HG03175 (cell line): ENCODE measurements around the gene SHISA6.
"Not testable (repeated sequence)": the region's sequence is repeated elsewhere in the genome, so short reads cannot be mapped to it uniquely, and the experiment has no call there.

Experiments
- ATAC-seq: cut with Tn5 transposase; IDR thresholded peaks from one replicate; pipeline ENCODE4 v1.9.1; 2021; ENCODE audit warnings: mild to moderate bottlenecking, moderate library complexity; ENCODE audit not compliant: unreplicated experiment

SHISA6 gene

DNA sequence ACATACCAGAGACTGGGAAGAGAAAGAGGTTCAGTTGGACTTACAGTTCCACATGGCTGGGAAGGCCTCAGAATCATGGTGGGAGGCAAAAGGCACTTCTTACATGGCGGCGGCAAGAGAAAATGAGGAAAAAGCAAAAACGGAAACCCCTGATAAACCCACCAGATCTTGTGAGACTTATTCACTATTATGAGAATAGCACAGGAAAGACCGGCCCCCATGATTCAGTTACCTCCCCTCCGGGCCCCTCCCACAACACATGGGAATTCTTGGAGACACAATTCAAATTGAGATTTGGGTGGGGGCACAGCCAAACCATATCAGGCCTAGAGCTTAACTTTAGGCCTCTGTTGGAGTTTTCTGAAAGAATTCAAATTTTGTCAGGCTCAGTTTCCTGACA lies 60.9 kb downstream of the SHISA6 start:
- not testable (repeated sequence) for ATAC-seq

GRCh38 chr17:11302401-11303186 lies 61.6 kb downstream of the SHISA6 start:
- ATAC-seq, result no peak

DNA sequence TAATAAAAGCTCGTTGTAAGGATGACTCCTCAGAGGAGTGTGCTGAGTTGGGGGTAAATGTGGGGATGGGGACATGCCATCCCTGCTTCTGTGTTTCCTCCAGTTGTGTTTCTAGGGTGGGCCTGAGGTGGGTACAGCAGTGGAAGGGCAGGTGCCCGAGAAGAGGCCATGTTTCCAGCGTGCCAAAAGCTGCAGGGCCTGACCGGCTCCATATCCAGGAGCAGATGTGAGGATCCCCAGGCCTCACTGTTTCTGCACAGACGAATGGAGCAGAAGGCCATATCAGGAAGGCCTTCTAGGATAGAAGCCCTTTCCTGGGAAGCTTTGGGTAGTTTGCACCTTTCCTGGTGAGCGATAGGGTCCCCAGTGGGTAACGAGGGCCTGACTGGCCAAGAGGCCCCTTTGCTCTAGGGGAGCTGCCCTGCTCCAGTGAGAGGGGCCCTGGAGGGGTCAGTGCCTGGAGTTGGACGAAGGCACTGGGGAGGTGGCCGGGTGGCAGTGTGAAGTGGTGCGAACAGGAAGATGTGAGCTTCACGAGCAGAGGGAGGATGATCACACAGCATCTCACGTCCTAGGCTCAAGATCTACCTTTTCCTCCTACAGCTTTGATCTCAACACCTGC lies 62.9 kb downstream of the SHISA6 start:
- no peak for ATAC-seq

GRCh38 chr17:11304568-11304967 lies 63.6 kb downstream of the SHISA6 start:
- ATAC-seq, result no peak

DNA sequence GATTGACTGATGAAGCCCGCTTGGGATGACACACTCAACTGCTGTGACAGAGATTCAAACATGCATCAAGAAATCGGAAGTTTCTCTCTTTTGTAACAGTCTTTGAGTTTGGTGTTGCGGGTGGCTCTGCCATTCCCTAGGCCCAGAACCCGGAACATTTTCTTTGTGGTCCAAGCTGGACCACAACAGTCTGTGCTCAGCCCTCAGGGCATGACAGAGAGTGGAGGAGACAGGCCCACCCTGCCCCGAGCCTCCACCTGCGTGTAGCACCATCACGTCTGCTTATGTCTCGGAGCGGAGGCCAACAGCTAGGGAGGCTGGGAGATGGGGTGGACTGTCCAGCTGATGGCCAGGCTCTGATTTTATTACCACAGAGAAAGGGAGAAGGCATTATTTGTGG lies 64.5 kb downstream of the SHISA6 start:
- no peak for ATAC-seq

GRCh38 chr17:11308531-11308930 lies 67.5 kb downstream of the SHISA6 start:
- ATAC-seq, result no peak

GRCh38 chr17:11309033-11309432 lies 68.0 kb downstream of the SHISA6 start:
- no peak for ATAC-seq

DNA sequence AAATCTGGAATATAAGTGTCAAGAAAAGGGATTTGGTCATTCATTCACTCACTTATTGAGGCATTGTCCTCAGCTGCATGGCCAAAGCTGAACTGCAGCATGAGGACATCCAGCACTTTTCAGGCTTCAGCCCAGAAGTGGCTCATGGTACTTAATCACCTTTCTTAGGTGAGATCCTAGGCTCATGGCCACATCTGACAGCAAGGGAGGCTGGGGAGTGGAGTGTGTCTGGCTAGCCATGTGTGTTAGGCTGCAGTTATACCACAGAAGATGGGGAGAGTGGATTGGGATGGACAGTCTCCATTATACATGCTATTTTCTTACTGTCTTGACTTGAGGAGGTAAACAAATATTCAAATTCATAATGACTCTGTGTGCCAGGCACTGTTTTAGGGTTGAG lies 68.8 kb downstream of the SHISA6 start:
- ATAC-seq, result no peak

- ATAC-seq, result not testable (repeated sequence)
Observed at GRCh38 chr17:11316451-11316850, 75.4 kb downstream of the SHISA6 start.

DNA sequence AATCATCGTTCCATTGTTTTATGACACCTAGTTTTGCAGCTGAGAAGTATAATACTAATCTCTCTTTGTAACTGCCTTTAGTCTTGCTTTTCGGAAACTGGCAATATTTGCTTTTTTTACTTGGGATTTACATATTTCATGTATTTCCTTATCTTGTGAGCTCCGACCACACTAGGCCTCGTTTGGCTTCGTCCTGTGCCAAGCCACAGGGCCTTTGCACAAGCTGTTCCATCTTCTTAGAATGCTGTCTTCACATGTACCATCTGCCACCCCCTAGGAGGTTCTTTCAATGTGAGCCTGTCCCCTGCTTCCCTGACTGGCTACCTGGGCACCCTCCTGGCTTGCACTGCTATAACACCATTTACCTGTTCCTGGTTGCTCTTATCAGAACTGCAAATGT lies 77.2 kb downstream of the SHISA6 start:
- ATAC-seq, result no peak

- ATAC-seq, result no peak
Observed at GRCh38 chr17:11319894-11320293, 78.9 kb downstream of the SHISA6 start.

- ATAC-seq, result no peak
Observed at GRCh38 chr17:11324021-11324420, 83.0 kb downstream of the SHISA6 start.

DNA sequence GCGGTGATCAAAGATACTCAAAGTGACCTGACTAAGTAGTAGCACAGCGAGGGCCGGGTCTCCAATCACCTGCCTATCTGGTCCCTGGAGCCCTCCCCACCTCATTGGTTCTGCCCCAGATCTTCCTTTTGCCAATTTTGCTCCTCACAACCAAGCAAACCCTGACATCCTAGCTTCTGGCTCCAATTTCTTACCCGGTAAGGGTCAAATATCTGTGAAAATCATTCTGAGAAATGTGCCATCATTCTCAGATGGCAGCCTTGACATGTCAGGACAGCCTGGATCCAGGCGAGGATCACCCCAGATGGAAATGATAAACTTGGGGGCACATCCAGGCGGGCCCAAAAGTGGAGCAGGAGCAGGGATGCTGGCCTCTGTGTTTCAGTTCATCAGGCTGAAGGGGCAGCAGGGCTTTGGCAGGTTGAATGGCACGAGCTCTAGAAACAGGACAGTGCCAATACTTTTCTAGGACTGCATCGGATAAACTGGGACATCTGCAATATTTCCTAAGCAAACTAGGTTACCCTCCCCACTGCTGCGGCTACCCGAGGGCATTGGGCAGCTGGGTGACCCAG lies 83.9 kb downstream of the SHISA6 start:
- ATAC-seq, result no peak

- ATAC-seq, result no peak
Observed at GRCh38 chr17:11326492-11326891, 85.5 kb downstream of the SHISA6 start.

DNA sequence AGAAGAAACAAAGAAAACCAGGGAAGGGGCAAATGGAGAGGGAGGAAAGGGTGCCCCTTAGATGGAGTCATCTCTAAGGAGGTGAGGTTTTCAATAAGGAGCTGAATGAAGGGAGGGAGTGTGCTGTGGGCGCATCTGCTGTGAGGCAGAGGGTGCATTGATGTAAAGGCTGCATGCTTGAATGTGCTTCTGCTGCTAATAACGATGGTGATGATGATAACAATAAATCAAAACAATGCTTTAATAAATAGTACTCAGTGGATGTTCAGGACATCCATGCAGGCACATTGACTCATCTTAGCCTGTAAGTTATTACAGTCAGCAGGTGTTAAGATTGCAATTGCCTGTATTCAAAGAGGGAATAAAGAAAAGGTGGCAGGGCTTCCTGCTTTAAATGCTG lies 87.8 kb downstream of the SHISA6 start:
- no peak for ATAC-seq

GRCh38 chr17:11330006-11330405 lies 89.0 kb downstream of the SHISA6 start:
- ATAC-seq, result no peak

GRCh38 chr17:11330826-11331225 lies 89.8 kb downstream of the SHISA6 start:
- ATAC-seq, result no peak

GRCh38 chr17:11331547-11332513 lies 90.8 kb downstream of the SHISA6 start:
- no peak for ATAC-seq

GRCh38 chr17:11332706-11333105 lies 91.7 kb downstream of the SHISA6 start:
- ATAC-seq, result no peak

GRCh38 chr17:11334493-11334892 lies 93.5 kb downstream of the SHISA6 start:
- no peak for ATAC-seq

DNA sequence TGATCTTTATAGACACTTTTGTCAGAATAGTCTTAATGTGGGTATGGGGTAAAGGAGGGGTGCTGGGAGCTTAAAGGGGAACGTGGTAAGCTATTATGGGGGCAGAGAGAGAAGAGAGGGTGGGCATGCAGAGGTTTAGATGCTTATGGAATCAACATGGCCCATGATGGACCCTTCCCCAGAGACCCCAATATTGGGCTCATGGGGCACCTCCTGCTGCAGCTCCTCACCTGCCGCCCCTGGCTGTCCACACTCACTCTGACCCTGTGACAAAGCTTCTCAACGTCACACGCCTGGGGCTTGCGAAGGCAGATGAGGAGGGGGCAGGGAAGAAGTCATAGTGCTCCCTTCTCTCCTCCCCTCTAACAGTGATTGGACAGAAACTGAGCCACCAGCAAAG lies 95.3 kb downstream of the SHISA6 start:
- ATAC-seq, result no peak
